HL-60 (cell line): ENCODE measurements around the gene NRXN3.

Source experiments
- DNase-seq, 2 experiments: peaks; one replicate each; pipeline ENCODE4 v3.0.0-alpha.2; 2010 to 2020; ENCODE audit warnings: low read depth in 1 of 2, low spot score in 1 of 2
- H3K27ac ChIP-seq: fragments of 250-450 bp; sonication (Bioruptor Pico); replicated peaks from 2 replicates; pipeline ENCODE4 v1.5.1; 2020; ENCODE audit warnings: mild to moderate bottlenecking, moderate library complexity
- H3K27me3 ChIP-seq: fragments of 250-450 bp; sonication (Bioruptor Pico); 2 replicates; pipeline ENCODE4 v1.5.1; 2021; ENCODE audit warnings: mild to moderate bottlenecking, moderate library complexity; ENCODE audit not compliant: insufficient read depth, poor library complexity, severe bottlenecking
- H3K4me3 ChIP-seq: replicated peaks from 2 replicates; pipeline ENCODE4 v1.5.1; 2011; ENCODE audit warnings: mild to moderate bottlenecking, control low read depth, low read length; ENCODE audit not compliant: insufficient read depth
- CTCF ChIP-seq: IDR thresholded peaks from one replicate; pipeline ENCODE4 v1.5.1; 2011; ENCODE audit warnings: low read length, control low read depth, inconsistent platforms; ENCODE audit not compliant: insufficient read depth
- GABPA ChIP-seq: IDR thresholded peaks from 2 replicates; pipeline ENCODE4 v1.6.1; 2012; ENCODE audit warnings: low read depth
- POLR2AphosphoS5 ChIP-seq: IDR thresholded peaks from 2 replicates; pipeline ENCODE4 v1.6.1; 2012; ENCODE audit warnings: low read depth
- REST ChIP-seq: IDR thresholded peaks from 2 replicates; pipeline ENCODE4 v1.6.1; 2012; ENCODE audit warnings: low read depth; ENCODE audit not compliant: insufficient replicate concordance
- SPI1 ChIP-seq: IDR thresholded peaks from 2 replicates; pipeline ENCODE4 v1.6.1; 2012; ENCODE audit warnings: low read depth, mild to moderate bottlenecking, borderline replicate concordance

NRXN3 gene

GRCh38 chr14:79658769-79659168 lies 1488.6 kb downstream of the NRXN3 start:
- no peak for DNase-seq
- Histone ChIP-seq H3K4me3 (no peak overlapping the region), H3K27ac (no peak overlapping the region), H3K27me3 (no peaks in the 10 kb centered on the region)
- TF ChIP-seq GABPA (no peak), REST (no peak), SPI1 (no peak)

GRCh38 chr14:79660053-79660939 lies 1490.1 kb downstream of the NRXN3 start:
- no peak for DNase-seq
- H3K4me3 ChIP-seq = no peak overlapping the region
- TF ChIP-seq POLR2AphosphoS5 (no peak), SPI1 (no peak)
- no peaks in the 10 kb centered on the region for H3K27me3 ChIP-seq
- H3K27ac ChIP-seq = no peak overlapping the region

- no peak for DNase-seq
- TF ChIP-seq SPI1 = no peak
- TF ChIP-seq CTCF = no peak
- no peak for TF ChIP-seq REST
- no peak for TF ChIP-seq POLR2AphosphoS5
- no peak for TF ChIP-seq GABPA
- Histone ChIP-seq H3K4me3 (no peak overlapping the region), H3K27ac (no peak overlapping the region), H3K27me3 (no peaks in the 10 kb centered on the region)
Measured at GRCh38 chr14:79661752-79662151, 1491.6 kb downstream of the NRXN3 start.

- DNase-seq = no peak
- TF ChIP-seq POLR2AphosphoS5 (no peak), GABPA (no peak), CTCF (no peak), REST (no peak), SPI1 (no peak)
- Histone ChIP-seq H3K27me3 (no peaks in the 10 kb centered on the region), H3K4me3 (no peak overlapping the region), H3K27ac (no peak overlapping the region)
Measured at GRCh38 chr14:79663453-79663852, 1493.3 kb downstream of the NRXN3 start.
